Heart left ventricle (tissue), 16 donors: ENCODE results near the gene C1QTNF12. TPM values are rescaled to one million over a fixed set of nuclear protein-coding genes. Genes with fewer than 3 reads are reported as not detected.

ENCODE experiments used
- ATAC-seq, 4 donors: fragments of 200-7000 bp; cut with Tn5 transposase; one replicate each; pipeline ENCODE4 v1.9.1; 2020 to 2022; ENCODE audit warnings: moderate library complexity in 4 of 4, mild to moderate bottlenecking in 3 of 4, moderate number of reproducible peaks in 1 of 4
- DNase-seq, 5 donors: peaks; one replicate each; pipeline ENCODE4 v3.0.0-alpha.2; 2020
- H3K27ac ChIP-seq, 12 donors: fragments of 200-600 bp; sonication (generic) in 4 of 12; one replicate each; pipeline versions ENCODE4 v1.5.0 to v1.8.0; 2016 to 2022; ENCODE audit warnings: mild to moderate bottlenecking in 2 of 12
- H3K27me3 ChIP-seq, 9 donors: fragments of 200-600 bp; sonication (generic) in 2 of 9; one replicate each; pipeline versions ENCODE4 v1.5.1 to v1.8.0; 2016 to 2022; ENCODE audit warnings: mild to moderate bottlenecking in 3 of 9
- H3K36me3 ChIP-seq, 9 donors: fragments of 200-600 bp; sonication (generic) in 2 of 9; one replicate each; pipeline versions ENCODE4 v1.5.0 to v1.8.0; 2018 to 2022; ENCODE audit warnings: mild to moderate bottlenecking in 2 of 9
- H3K4me1 ChIP-seq, 12 donors: fragments of 200-600 bp; sonication (generic) in 4 of 12; one replicate each; pipeline versions ENCODE4 v1.5.0 to v1.8.0; 2016 to 2022; ENCODE audit warnings: mild to moderate bottlenecking in 3 of 12
- H3K4me3 ChIP-seq, 12 donors: fragments of 200-600 bp; sonication (generic) in 4 of 12; one replicate each; pipeline versions ENCODE4 v1.5.0 to v1.8.0; 2017 to 2022; ENCODE audit warnings: mild to moderate bottlenecking in 9 of 12, moderate library complexity in 4 of 12
- H3K9me3 ChIP-seq, 12 donors: fragments of 200-600 bp; sonication (generic) in 4 of 12; one replicate each; pipeline versions ENCODE4 v1.5.0 to v1.8.0; 2016 to 2022; ENCODE audit warnings: mild to moderate bottlenecking in 1 of 12
- POLR2A ChIP-seq, 2 donors: fragments of 450-650 bp; IDR thresholded peaks; one replicate each; pipeline ENCODE4 v1.6.1; 2017; ENCODE audit warnings: antibody characterized with exemption in 2 of 2, mild to moderate bottlenecking in 2 of 2, moderate library complexity in 2 of 2
- WGBS, 4 donors: extraction: QIAGEN DNeasy Blood & Tissue Kit in 2 of 4; methylation state at CpG; one replicate each; pipeline versions ENCODE4 v1.1.5 to v1.1.7; 2013 to 2018; 5-methylcytosine and 5-hydroxymethylcytosine counted together
- intact Hi-C, 10 donors: fragments of 100-400 bp; cut with DNase I; formaldehyde crosslinking; loops; one replicate each; pipeline versions ENCODE4 v1.11.1 to v1.14.2; 2022
- polyA plus RNA-seq, 2 donors: library from polyadenylated mRNA; stranded (reverse); fragments of 200-250 nt; gene quantifications; one replicate each; pipeline ENCODE4 v1.2.3, GENCODE V29; 2013
- total RNA-seq, 9 donors: library from RNA; depleted of rRNA in 2 of 9; stranded (reverse); fragments of >200 nt in 2 of 9; fragmentation: NEBNext Ultra II Directional in 3 of 9; extraction: Animal tissue kit (Norgen Biotek cat#: 25700) in 3 of 9; gene quantifications; one replicate each; pipeline versions ENCODE4 v1.1.0 to v1.2.4, GENCODE V29; 2016 to 2023
- TF ChIP-seq, protein P1 (sequence below), 12 donors: fragments of 200-600 bp; sonication (generic) in 4 of 12; IDR thresholded peaks; one replicate each; pipeline versions ENCODE4 v1.5.0 to v1.8.0; 2018 to 2022; ENCODE audit warnings: antibody characterized with exemption in 12 of 12, mild to moderate bottlenecking in 5 of 12
- donor health status: ischemic (EF 13 %, LVEDD 7.1; RV severe dilation, severe dysfunction).
- donor health status: healthy with polysubstance abuse.
- donor health status: DM: no; HTN: yes; CAD: no.
- donor health status: DM: no; HTN: no; CAD: no.
- donor health status: ischemic (EF 25% LVEDD 6.9; RV normal size, moderate dysfunction).
- donor health status: ischemic (EF 25% LVEDD 5.7; RV mildly dilated, moderate dysfunction).
- donor health status: healthy.
- donor health status: DM: yes; HTN: yes; CAD: no.
- donor health status: ischemic (EF 35%, LVEDD 5.7; RV mildly dilated, moderate dysfunction).
- donor health status: nonischemic (EF 11% LVEDD 7.7; RV severe dilation, severe dysfunction).
- donor health status: DM: yes; HTN: yes; CAD: no.
- donor health status: PGD.
- donor health status: ischemic (EF 29% LVEDD 5.4; RV normal size, mild dysfunction).
- donor health status: nonischemic (EF 23%, LVEDD 6.1; RV moderate dilation, normal function).

The C1QTNF12 gene
- total and polyA plus RNA-seq, 11 donors: 0.72 to 3.5 (median 0.85) TPM; not detected in 2

- Histone ChIP-seq H3K27ac (no peak overlapping the region), H3K9me3 (no peaks in the 10 kb centered on the region), H3K4me1 (peaks cover 0 to 12% (median 0%) of the 10 kb centered on the region in 12 donors), H3K27me3 (peaks cover 0 to 23% (median 5%) of the 10 kb centered on the region in 9 donors), H3K4me3 (no peak overlapping the region), H3K36me3 (no peaks in the 10 kb centered on the region)
- ATAC-seq: no peak
- DNase-seq: peak in 1 of 5 donors; percentile 19
- intact Hi-C loops: no loop called here
- WGBS, 4 donors: 84 to 89% (median 88%) methylated on average over 14 of the region's 14 CpGs
- TF ChIP-seq POLR2A (IDR thresholded peaks at IDR 0.05): no peak
- TF ChIP-seq, protein P1, sequence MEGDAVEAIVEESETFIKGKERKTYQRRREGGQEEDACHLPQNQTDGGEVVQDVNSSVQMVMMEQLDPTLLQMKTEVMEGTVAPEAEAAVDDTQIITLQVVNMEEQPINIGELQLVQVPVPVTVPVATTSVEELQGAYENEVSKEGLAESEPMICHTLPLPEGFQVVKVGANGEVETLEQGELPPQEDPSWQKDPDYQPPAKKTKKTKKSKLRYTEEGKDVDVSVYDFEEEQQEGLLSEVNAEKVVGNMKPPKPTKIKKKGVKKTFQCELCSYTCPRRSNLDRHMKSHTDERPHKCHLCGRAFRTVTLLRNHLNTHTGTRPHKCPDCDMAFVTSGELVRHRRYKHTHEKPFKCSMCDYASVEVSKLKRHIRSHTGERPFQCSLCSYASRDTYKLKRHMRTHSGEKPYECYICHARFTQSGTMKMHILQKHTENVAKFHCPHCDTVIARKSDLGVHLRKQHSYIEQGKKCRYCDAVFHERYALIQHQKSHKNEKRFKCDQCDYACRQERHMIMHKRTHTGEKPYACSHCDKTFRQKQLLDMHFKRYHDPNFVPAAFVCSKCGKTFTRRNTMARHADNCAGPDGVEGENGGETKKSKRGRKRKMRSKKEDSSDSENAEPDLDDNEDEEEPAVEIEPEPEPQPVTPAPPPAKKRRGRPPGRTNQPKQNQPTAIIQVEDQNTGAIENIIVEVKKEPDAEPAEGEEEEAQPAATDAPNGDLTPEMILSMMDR (IDR thresholded peaks at IDR 0.05): no peak
Observed at GRCh38 chr1:1282998-1283397, 36.5 kb upstream of the C1QTNF12 start.

- 28 to 41% (median 37%) methylated on average over 10 to 26 of the region's 26 CpGs for WGBS, 4 donors
- Histone ChIP-seq H3K27ac (peak overlapping the region in 3 of 12 donors; percentile 24 to 55 (median 37)), H3K4me3 (no peak overlapping the region), H3K4me1 (peaks cover 0 to 12% (median 0%) of the 10 kb centered on the region in 12 donors), H3K36me3 (no peaks in the 10 kb centered on the region), H3K9me3 (no peaks in the 10 kb centered on the region), H3K27me3 (peaks cover 0 to 20% (median 5%) of the 10 kb centered on the region in 9 donors)
- TF ChIP-seq, protein P1 (IDR thresholded peaks at IDR 0.05): no peak
- TF ChIP-seq POLR2A (IDR thresholded peaks at IDR 0.05): no peak
- peak; percentile 81 to 94 (median 90) for ATAC-seq
- peak; percentile 80 to 92 (median 87) for DNase-seq
- intact Hi-C loops: no loop called here
Observed at GRCh38 chr1:1281533-1282321, 35.2 kb upstream of the C1QTNF12 start.

- Histone ChIP-seq H3K27ac (peak overlapping the region in 1 of 12 donors; percentile 24), H3K4me1 (peaks cover 0 to 12% (median 0%) of the 10 kb centered on the region in 12 donors), H3K36me3 (no peaks in the 10 kb centered on the region), H3K4me3 (no peak overlapping the region), H3K27me3 (peaks cover 0 to 13% (median 3%) of the 10 kb centered on the region in 9 donors), H3K9me3 (no peaks in the 10 kb centered on the region)
- WGBS, 4 donors: 84 to 91% (median 90%) methylated on average over 18 to 21 of the region's 21 CpGs
- intact Hi-C loops: no loop called here
- ATAC-seq (peak in 1 of 4 donors; percentile 3), DNase-seq (peak in 1 of 5 donors; percentile 68)
- TF ChIP-seq POLR2A (IDR thresholded peaks at IDR 0.05): no peak
- TF ChIP-seq, protein P1 (IDR thresholded peaks at IDR 0.05): no peak
Observed at GRCh38 chr1:1280782-1281481, 34.4 kb upstream of the C1QTNF12 start.

GRCh38 chr1:1279028-1279427 lies 32.5 kb upstream of the C1QTNF12 start:
- no peaks in the 10 kb centered on the region for H3K27me3 ChIP-seq
- no peaks in the 10 kb centered on the region for H3K36me3 ChIP-seq
- no peak overlapping the region for H3K4me3 ChIP-seq
- peaks cover 0 to 22% (median 8%) of the 10 kb centered on the region in 12 donors for H3K4me1 ChIP-seq
- TF ChIP-seq, protein P1 (IDR thresholded peaks at IDR 0.05): no peak
- TF ChIP-seq POLR2A (IDR thresholded peaks at IDR 0.05): no peak
- ATAC-seq: no peak
- no peak overlapping the region for H3K27ac ChIP-seq
- WGBS, 4 donors: 89 to 95% (median 93%) methylated on average over 16 to 17 of the region's 17 CpGs
- no peak for DNase-seq
- no peaks in the 10 kb centered on the region for H3K9me3 ChIP-seq
- intact Hi-C loops: no loop called here
